ENCODE results near the gene APELA.

DNA sequence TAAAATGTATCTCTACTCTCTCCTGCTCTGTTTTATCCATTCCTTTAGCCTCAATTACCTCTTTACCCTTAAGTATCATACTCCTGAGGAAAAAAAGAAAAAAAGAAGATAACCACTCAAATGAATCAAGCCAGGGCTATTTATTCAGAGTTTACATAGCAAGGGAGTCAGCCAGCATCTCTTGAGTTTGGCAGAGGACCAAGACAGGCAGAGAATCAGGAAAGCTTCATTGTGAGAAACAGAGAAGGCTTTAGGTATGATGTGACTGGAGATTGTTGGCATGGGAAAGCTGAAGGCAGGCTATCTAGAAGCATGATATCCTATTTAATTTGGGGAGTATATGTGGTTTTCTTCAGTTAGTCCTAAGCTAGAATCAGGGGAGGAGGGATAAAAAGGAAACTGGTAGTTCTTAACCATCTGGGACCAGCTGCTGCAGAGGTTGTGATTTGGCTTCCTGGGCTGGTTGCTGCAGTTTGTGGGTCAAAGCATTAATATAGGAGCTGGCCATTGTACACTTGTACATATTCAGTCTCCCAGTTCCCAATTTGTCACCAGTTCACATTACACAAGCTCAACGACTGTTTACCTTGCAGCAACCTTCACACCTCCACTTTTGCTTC is 11.2 kb downstream of the APELA start:
- TF ChIP-seq, protein P1, sequence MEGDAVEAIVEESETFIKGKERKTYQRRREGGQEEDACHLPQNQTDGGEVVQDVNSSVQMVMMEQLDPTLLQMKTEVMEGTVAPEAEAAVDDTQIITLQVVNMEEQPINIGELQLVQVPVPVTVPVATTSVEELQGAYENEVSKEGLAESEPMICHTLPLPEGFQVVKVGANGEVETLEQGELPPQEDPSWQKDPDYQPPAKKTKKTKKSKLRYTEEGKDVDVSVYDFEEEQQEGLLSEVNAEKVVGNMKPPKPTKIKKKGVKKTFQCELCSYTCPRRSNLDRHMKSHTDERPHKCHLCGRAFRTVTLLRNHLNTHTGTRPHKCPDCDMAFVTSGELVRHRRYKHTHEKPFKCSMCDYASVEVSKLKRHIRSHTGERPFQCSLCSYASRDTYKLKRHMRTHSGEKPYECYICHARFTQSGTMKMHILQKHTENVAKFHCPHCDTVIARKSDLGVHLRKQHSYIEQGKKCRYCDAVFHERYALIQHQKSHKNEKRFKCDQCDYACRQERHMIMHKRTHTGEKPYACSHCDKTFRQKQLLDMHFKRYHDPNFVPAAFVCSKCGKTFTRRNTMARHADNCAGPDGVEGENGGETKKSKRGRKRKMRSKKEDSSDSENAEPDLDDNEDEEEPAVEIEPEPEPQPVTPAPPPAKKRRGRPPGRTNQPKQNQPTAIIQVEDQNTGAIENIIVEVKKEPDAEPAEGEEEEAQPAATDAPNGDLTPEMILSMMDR (IDR thresholded peaks at IDR 0.05), result no peak
- TF ChIP-seq POLR2A (IDR thresholded peaks at IDR 0.05), result no peak

Measured in body of pancreas (tissue), 4 donors.